CD4-positive, alpha-beta T cell (primary cell): ENCODE measurements around the gene ELF1. TPM values are rescaled to one million over a fixed set of nuclear protein-coding genes. Genes with fewer than 3 reads are reported as not detected.
A peak's percentile ranks its signal among the peaks of the same experiment; 100 is the strongest.

Experiments used
- ATAC-seq: fragments of 200-7000 bp; cut with Tn5 transposase; one replicate; pipeline ENCODE4 v1.10.0; 2022; ENCODE audit warnings: mild to moderate bottlenecking; ENCODE audit not compliant: poor library complexity
- CTCF ChIA-PET: fragments of 350-600 bp; sonication (Branson Sonifier 250); formaldehyde crosslinking; loops from one replicate; lab custom pipeline; 2021; ENCODE audit warnings: antibody characterized with exemption, inconsistent platforms; lab: Charles Lee
- POLR2A ChIA-PET: fragments of 350-600 bp; sonication (Branson Sonifier 250); formaldehyde crosslinking; loops from one replicate; lab custom pipeline; 2021; ENCODE audit warnings: antibody characterized with exemption, inconsistent platforms; lab: Charles Lee
- DNase-seq, 14 experiments: peaks; one replicate each; pipeline ENCODE4 v3.0.0-alpha.2; 2013 to 2020; ENCODE audit warnings: mixed read lengths in 2 of 14
- H3K27ac ChIP-seq, 2 donors: one replicate each; pipeline versions ENCODE4 v1.5.1 to v1.7.0; 2013; ENCODE audit warnings: low read length in 2 of 2, low read depth in 1 of 2, mild to moderate bottlenecking in 1 of 2
- H3K27me3 ChIP-seq, 2 experiments: 1 replicate in 1 of 2; 2 replicates in 1 of 2; pipeline versions ENCODE4 v1.6.1 to v1.7.0; 2013; ENCODE audit warnings: low read length in 2 of 2, control low read depth in 1 of 2, mild to moderate bottlenecking in 1 of 2, moderate library complexity in 1 of 2; ENCODE audit not compliant: insufficient read depth in 2 of 2, control insufficient read depth in 1 of 2
- H3K36me3 ChIP-seq: one replicate; pipeline ENCODE4 v1.6.1; 2013; ENCODE audit warnings: low read length, control low read depth; ENCODE audit not compliant: insufficient read depth
- H3K4me1 ChIP-seq: one replicate; pipeline ENCODE4 v1.6.1; 2013; ENCODE audit warnings: low read length, control low read depth; ENCODE audit not compliant: insufficient read depth
- H3K4me3 ChIP-seq: one replicate; pipeline ENCODE4 v1.5.1; 2013; ENCODE audit warnings: mild to moderate bottlenecking, low read length, moderate library complexity
- H3K9me3 ChIP-seq, 2 experiments: 1 replicate in 1 of 2; 2 replicates in 1 of 2; pipeline versions ENCODE4 v1.6.1 to v1.7.0; 2013; ENCODE audit warnings: low read length in 2 of 2, mild to moderate bottlenecking in 2 of 2, control low read depth in 1 of 2, moderate library complexity in 1 of 2; ENCODE audit not compliant: control insufficient read depth in 1 of 2, insufficient read depth in 1 of 2
- H3K27ac Mint-ChIP-seq: one replicate; pipeline ENCODE4 v1.8.0; 2020; ENCODE audit warnings: mixed read lengths
- H3K27me3 Mint-ChIP-seq: one replicate; pipeline ENCODE4 v1.8.0; 2021; ENCODE audit warnings: mixed read lengths
- H3K36me3 Mint-ChIP-seq: one replicate; pipeline ENCODE4 v1.8.0; 2021; ENCODE audit warnings: low read depth, mixed read lengths
- H3K4me1 Mint-ChIP-seq: one replicate; pipeline ENCODE4 v1.8.0; 2021; ENCODE audit warnings: low read depth, mixed read lengths
- H3K4me3 Mint-ChIP-seq: one replicate; pipeline ENCODE4 v1.8.0; 2020; ENCODE audit warnings: mild to moderate bottlenecking, mixed read lengths
- H3K9me3 Mint-ChIP-seq: one replicate; pipeline ENCODE4 v1.8.0; 2020; ENCODE audit warnings: mixed read lengths
- CTCF ChIP-seq: fragments of 200-600 bp; IDR thresholded peaks from one replicate; pipeline ENCODE4 v1.8.0; 2022; ENCODE audit warnings: antibody characterized with exemption, mild to moderate bottlenecking
- intact Hi-C, 2 experiments: fragments of 100-400 bp; cut with DNase I in 1 of 2; cut with micrococcal nuclease in 1 of 2; formaldehyde crosslinking; loops; one replicate each; pipeline versions ENCODE4 v1.15.1 to v1.9.0; 2023 to 2025; cut with DNase I, micrococcal nuclease
- total RNA-seq, 174 experiments: library from RNA in 2 of 174; stranded (reverse) in 2 of 174; gene quantifications; one replicate each; pipeline ENCODE4 v1.2.3 and lab custom pipeline; 2021 to 2026

The ELF1 gene
- total RNA-seq, 2 experiments from 2014 or later = 354 to 358 TPM

GRCh38 chr13:40986101-40986856, 32.8 kb downstream of the ELF1 start:
- H3K4me3 ChIP-seq = peak overlapping the region; percentile 39
- DNase-seq (no peak), ATAC-seq (no peak)
- no peaks in the 10 kb centered on the region for H3K36me3 ChIP-seq
- Mint-ChIP-seq H3K9me3 (no peaks in the 10 kb centered on the region), H3K27ac (peak overlapping the region; percentile 92), H3K36me3 (peaks cover 15% of the 10 kb centered on the region), H3K4me3 (peak overlapping the region; percentile 88), H3K27me3 (no peaks in the 10 kb centered on the region), H3K4me1 (peaks cover 76% of the 10 kb centered on the region)
- no peaks in the 10 kb centered on the region for H3K9me3 ChIP-seq
- intact Hi-C loops = loop anchor here in 1 of 2 experiments (10.0 kb wide), 1 partner anchor 211 kb away; the partner anchor contains the start of gene MRPS31
- TF ChIP-seq CTCF = no peak
- ChIA-PET CTCF (interaction anchor here (0.7 to 1.8 kb wide), 6 partner anchors 11 to 55 kb away, joined by 3 to 6 read pairs (median 4); partner anchors contain the start of gene ELF1), POLR2A (interaction anchor here (0.5 to 3.0 kb wide), 9 partner anchors 10 to 1048 kb away, joined by 3 to 43 read pairs (median 6); partner anchors contain the start of genes ELF1, MRPS31 and WBP4)
- H3K4me1 ChIP-seq = peaks cover 31% of the 10 kb centered on the region
- peak overlapping the region; percentile 87 to 91 for H3K27ac ChIP-seq
- no peaks in the 10 kb centered on the region for H3K27me3 ChIP-seq

DNA sequence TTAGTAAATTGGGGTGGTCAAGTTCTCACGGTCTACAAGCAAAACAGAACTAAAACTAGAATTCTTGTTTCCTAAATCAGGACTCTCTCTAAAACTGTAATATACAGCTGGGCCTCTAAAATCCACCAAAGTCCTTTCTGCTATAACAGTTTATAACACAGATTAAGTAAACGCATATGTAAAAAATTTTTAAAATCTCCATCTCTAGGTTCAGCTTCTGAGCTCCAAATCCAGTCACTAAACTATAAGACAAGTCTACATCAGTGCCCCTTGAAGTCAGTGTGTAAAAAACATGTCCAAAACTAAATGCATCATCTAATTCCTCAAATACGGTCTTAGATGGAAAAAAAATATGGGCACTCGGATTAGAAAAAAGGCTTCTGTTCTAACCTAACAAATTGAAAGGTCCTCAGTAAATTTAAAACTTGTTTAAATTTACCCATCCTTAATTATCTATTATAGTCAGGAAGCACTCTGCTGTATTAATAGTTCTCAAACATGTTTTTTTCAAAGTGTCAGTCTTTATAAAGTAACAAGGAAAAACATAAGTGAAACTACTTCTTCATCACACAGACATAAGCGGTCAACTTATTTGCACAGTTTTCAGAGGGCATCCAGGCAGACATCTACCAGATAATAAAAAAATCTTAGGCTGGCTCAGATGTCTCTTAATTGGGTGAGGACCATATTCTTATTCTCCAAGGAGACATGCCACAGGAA, 33.6 kb downstream of the ELF1 start:
- H3K27me3 Mint-ChIP-seq = no peaks in the 10 kb centered on the region
- H3K36me3 ChIP-seq = no peaks in the 10 kb centered on the region
- peaks cover 70% of the 10 kb centered on the region for H3K4me1 Mint-ChIP-seq
- intact Hi-C loops = loop anchor here (2.0 to 10.0 kb wide), 2 partner anchors 19 to 211 kb away; partner anchors contain the start of gene MRPS31 (in 1 of the 2)
- CTCF ChIA-PET = interaction anchor here (0.8 to 1.9 kb wide), 6 partner anchors 10 to 33 kb away, joined by 3 to 6 read pairs (median 4); partner anchors contain the start of gene ELF1
- peaks cover 20% of the 10 kb centered on the region for H3K36me3 Mint-ChIP-seq
- ATAC-seq (no peak), DNase-seq (peak in 1 of 14 experiments; percentile 50)
- H3K4me3 Mint-ChIP-seq = peak overlapping the region; percentile 88
- peak overlapping the region; percentile 92 for H3K27ac Mint-ChIP-seq
- TF ChIP-seq CTCF = no peak
- POLR2A ChIA-PET = interaction anchor here (0.5 to 3.0 kb wide), 13 partner anchors 8 to 1047 kb away, joined by 3 to 43 read pairs (median 5); partner anchors contain the start of genes ELF1, MRPS31 and WBP4
- peaks cover 28% of the 10 kb centered on the region for H3K4me1 ChIP-seq
- H3K4me3 ChIP-seq = peak overlapping the region; percentile 39
- no peaks in the 10 kb centered on the region for H3K9me3 ChIP-seq
- H3K9me3 Mint-ChIP-seq = no peaks in the 10 kb centered on the region
- no peaks in the 10 kb centered on the region for H3K27me3 ChIP-seq
- H3K27ac ChIP-seq = peak overlapping the region; percentile 87 to 91
